BLaER1 (cell line): Measurements from ENCODE around the gene FAM98A.

Experiments used
- H3K27ac ChIP-seq: shearing (Covaris generic); formaldehyde crosslinking; 2 replicates; pipeline ENCODE4 v1.8.1; 2022
- H3K27me3 ChIP-seq: shearing (Covaris generic); formaldehyde crosslinking; 2 replicates; pipeline ENCODE4 v1.8.1; 2022
- H3K36me3 ChIP-seq: shearing (Covaris generic); formaldehyde crosslinking; 2 replicates; pipeline ENCODE4 v1.8.1; 2022
- H3K4me1 ChIP-seq: shearing (Covaris generic); formaldehyde crosslinking; 2 replicates; pipeline ENCODE4 v1.8.1; 2022
- H3K4me2 ChIP-seq: shearing (Covaris generic); formaldehyde crosslinking; 2 replicates; pipeline ENCODE4 v1.8.1; 2022
- H3K4me3 ChIP-seq: shearing (Covaris generic); formaldehyde crosslinking; 2 replicates; pipeline ENCODE4 v1.8.1; 2022
- H3K9ac ChIP-seq: shearing (Covaris generic); formaldehyde crosslinking; 2 replicates; pipeline ENCODE4 v1.8.1; 2022
- H3K9me3 ChIP-seq: shearing (Covaris generic); formaldehyde crosslinking; 2 replicates; pipeline ENCODE4 v1.8.1; 2022
- H4K20me1 ChIP-seq: shearing (Covaris generic); formaldehyde crosslinking; 2 replicates; pipeline ENCODE4 v1.8.1; 2022
- Cebpa-rat ChIP-seq: shearing (Covaris generic); IDR thresholded peaks from 2 replicates; pipeline ENCODE4 v1.8.1; 2022

The FAM98A gene

DNA sequence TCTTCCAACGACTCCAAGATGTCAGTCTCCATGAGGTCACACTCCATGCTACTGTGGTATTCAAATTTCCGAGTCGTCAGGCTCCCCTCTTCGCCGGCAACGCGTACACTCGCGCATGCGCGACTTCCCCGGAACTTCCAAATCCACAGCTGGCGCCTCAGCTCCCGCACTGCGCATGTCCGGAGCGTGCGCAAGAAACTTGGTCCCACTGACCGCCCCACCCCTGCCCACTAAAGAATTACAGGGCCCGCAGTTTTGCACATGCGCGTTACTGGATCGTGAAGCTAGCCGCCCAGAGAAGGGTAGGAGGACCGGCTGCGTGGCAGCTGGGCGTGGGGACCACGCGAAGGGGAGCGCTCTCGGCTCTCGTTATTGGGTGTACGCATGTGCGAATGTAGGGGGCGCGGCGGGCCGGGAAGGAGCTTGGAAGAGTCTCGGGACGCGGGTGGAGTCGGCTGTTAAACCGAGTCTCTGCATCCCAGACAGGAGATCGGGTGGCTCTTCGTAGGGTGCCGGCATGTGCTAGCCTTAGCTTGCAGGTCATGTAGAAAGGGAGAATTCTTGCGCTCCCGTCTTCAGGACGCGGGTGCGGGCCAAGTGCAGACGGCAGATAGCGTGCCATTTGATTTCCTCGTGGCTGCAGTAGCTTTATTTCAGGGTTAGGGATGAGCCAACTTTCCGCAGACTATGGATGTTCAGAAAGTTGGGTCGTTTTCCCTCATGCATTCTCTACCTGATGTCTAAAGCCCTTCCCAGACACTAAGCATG lies at the start of gene FAM98A:
FAM98A (minus strand) TSS at position 125 of the 768 bp plus-strand sequence; CDS start at position 47, 78 bp downstream.
- peak within 1 kb of the TSS; percentile 90 for H3K9ac ChIP-seq
- peak within 1 kb of the TSS; percentile 88 for H3K4me2 ChIP-seq
- H3K27me3 ChIP-seq = no peaks in the 10 kb centered on the region
- H3K4me3 ChIP-seq = peak within 1 kb of the TSS; percentile 97
- H3K36me3 ChIP-seq = peaks cover 9% of the 10 kb centered on the region
- peaks cover 14% of the 10 kb centered on the region for H4K20me1 ChIP-seq
- no peaks in the 10 kb centered on the region for H3K9me3 ChIP-seq
- peaks cover 33% of the 10 kb centered on the region for H3K4me1 ChIP-seq
- TF ChIP-seq Cebpa-rat = no peak
- H3K27ac ChIP-seq = peak within 1 kb of the TSS; percentile 90

- peaks cover 9% of the 10 kb centered on the region; the same call in 1 of the 2 replicates for H3K4me1 ChIP-seq
- no peaks in the 10 kb centered on the region for H3K27me3 ChIP-seq
- H3K4me3 ChIP-seq = no peak overlapping the region
- no peak for TF ChIP-seq Cebpa-rat
- no peak overlapping the region for H3K27ac ChIP-seq
- H3K4me2 ChIP-seq = no peak overlapping the region
- no peaks in the 10 kb centered on the region for H4K20me1 ChIP-seq
- H3K9ac ChIP-seq = no peak overlapping the region
- no peaks in the 10 kb centered on the region for H3K36me3 ChIP-seq
- peaks cover 10% of the 10 kb centered on the region for H3K9me3 ChIP-seq
Measured at GRCh38 chr2:33645861-33646260, 46.8 kb upstream of the FAM98A start.

DNA sequence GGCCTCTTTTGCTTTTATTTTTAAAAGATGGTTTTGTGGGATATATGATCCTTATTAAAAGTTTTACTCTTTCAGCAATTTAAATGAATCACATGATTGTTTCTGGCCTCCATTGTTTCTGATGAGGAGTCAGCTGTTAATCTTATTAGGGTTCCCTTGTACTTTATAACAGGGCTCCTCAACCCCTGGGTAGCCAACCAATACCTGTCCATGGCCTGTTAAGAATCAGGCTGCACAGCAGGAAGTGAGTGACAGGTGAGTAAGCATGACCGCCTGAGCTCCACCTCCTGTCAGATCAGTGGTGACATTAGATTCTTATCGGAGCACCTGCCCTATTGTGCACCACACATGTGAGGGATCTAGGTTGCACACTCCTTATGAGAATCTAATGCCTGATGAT lies 45.1 kb upstream of the FAM98A start:
- Histone ChIP-seq H3K4me2 (no peak overlapping the region), H4K20me1 (no peaks in the 10 kb centered on the region), H3K36me3 (no peaks in the 10 kb centered on the region), H3K9me3 (peaks cover 10% of the 10 kb centered on the region), H3K27ac (no peak overlapping the region), H3K9ac (no peak overlapping the region), H3K4me1 (peaks cover 6% of the 10 kb centered on the region; the same call in 1 of the 2 replicates), H3K4me3 (no peak overlapping the region), H3K27me3 (no peaks in the 10 kb centered on the region)
- no peak for TF ChIP-seq Cebpa-rat

GRCh38 chr2:33636001-33636400 lies 36.9 kb upstream of the FAM98A start:
- no peak overlapping the region for H3K4me3 ChIP-seq
- H3K9me3 ChIP-seq = no peaks in the 10 kb centered on the region
- H3K27ac ChIP-seq = no peak overlapping the region
- H3K9ac ChIP-seq = no peak overlapping the region
- H4K20me1 ChIP-seq = no peaks in the 10 kb centered on the region
- TF ChIP-seq Cebpa-rat = no peak
- peaks cover 9% of the 10 kb centered on the region for H3K4me1 ChIP-seq
- H3K27me3 ChIP-seq = no peaks in the 10 kb centered on the region
- H3K36me3 ChIP-seq = no peaks in the 10 kb centered on the region
- H3K4me2 ChIP-seq = peak overlapping the region; percentile 42

DNA sequence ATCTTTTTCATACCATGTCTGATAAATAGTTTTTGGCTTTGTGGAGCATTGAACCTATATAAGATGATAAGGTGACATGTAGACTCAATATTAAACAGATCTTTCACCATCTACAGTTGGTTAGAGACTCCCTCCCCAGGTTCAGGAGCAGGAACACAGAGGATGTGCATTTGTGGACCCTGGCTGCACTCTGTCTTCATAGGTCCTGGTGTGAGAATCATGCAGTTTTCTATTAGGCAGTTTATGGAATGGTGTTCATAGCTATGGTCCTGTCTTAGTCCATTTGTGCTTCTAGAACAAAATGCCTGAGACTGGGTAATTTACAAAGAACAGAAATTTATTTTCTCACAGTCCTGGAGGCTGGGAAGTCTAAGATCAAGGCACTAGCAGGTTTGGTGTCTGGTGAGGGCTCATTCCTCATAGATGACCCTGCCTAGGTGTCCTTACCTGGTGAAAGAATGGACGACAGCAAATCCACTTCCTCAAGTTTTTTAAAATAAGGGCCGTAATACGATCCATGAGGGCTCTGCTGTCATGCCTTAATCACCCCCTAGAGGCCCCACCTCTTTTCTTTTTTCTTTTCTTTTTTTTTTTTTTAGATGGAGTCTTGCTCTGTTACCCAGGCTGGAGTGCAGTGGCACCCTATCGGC lies 35.3 kb upstream of the FAM98A start:
- Histone ChIP-seq H4K20me1 (no peaks in the 10 kb centered on the region), H3K27me3 (no peaks in the 10 kb centered on the region), H3K4me2 (no peak overlapping the region), H3K9me3 (no peaks in the 10 kb centered on the region), H3K36me3 (no peaks in the 10 kb centered on the region), H3K4me3 (no peak overlapping the region), H3K4me1 (peaks cover 9% of the 10 kb centered on the region), H3K9ac (no peak overlapping the region), H3K27ac (no peak overlapping the region)
- TF ChIP-seq Cebpa-rat = no peak

GRCh38 chr2:33633315-33633714 lies 34.2 kb upstream of the FAM98A start:
- TF ChIP-seq Cebpa-rat = no peak
- Histone ChIP-seq H3K4me2 (no peak overlapping the region), H3K9ac (no peak overlapping the region)

GRCh38 chr2:33632831-33633230 lies 33.7 kb upstream of the FAM98A start:
- Histone ChIP-seq H3K27ac (no peak overlapping the region), H3K4me1 (peaks cover 9% of the 10 kb centered on the region), H3K4me2 (no peak overlapping the region), H4K20me1 (no peaks in the 10 kb centered on the region), H3K27me3 (no peaks in the 10 kb centered on the region), H3K9ac (no peak overlapping the region), H3K4me3 (no peak overlapping the region), H3K36me3 (no peaks in the 10 kb centered on the region), H3K9me3 (no peaks in the 10 kb centered on the region)
- TF ChIP-seq Cebpa-rat = no peak

More at GRCh38 chr2:33633315-33633714, 34.2 kb upstream of the FAM98A start:
- Histone ChIP-seq H3K4me3 (no peak overlapping the region), H3K4me1 (peaks cover 9% of the 10 kb centered on the region), H3K27ac (no peak overlapping the region), H3K36me3 (no peaks in the 10 kb centered on the region), H3K27me3 (no peaks in the 10 kb centered on the region), H3K9me3 (no peaks in the 10 kb centered on the region), H4K20me1 (no peaks in the 10 kb centered on the region)

DNA sequence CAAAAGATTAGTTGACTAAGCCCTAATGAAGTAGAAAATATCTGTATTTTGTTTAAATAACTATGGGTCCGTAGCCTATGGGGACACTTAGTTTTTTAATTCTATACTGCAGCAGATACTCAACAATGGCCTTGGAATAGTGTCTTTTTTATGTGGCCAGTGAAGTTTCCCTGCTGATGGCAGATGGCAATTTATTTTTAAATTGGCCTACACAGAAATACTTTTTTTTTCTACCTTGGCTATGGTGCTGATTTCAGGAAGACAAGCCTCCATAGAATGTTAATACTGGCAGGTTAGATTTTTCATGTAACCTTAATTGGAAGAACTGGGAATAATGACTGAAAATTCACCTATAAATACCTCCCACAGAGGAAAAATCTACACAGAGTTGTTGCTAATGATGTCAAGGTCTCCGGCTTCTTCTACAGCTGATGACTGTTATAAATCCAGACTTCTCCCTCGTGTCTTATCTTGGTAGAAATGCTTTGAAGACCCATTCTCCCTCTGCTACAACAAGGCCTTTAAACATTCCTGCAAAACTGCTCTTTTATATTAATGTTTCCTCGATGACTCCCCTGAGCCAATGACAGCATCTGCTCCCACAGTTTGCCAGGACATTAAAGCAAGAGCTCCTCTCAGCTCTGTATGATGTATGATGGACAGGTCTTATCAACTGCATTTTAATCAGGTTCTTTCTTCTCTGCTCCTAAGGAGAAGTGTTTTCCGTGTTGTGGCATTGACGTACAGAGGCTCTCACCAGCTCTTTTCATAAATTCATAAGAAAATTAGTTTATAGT lies 29.1 kb upstream of the FAM98A start:
- Histone ChIP-seq H3K9me3 (no peaks in the 10 kb centered on the region), H3K36me3 (no peaks in the 10 kb centered on the region), H3K4me3 (no peak overlapping the region), H3K9ac (no peak overlapping the region), H3K4me2 (no peak overlapping the region), H3K4me1 (no peaks in the 10 kb centered on the region), H4K20me1 (no peaks in the 10 kb centered on the region), H3K27ac (no peak overlapping the region), H3K27me3 (no peaks in the 10 kb centered on the region)
- no peak for TF ChIP-seq Cebpa-rat

DNA sequence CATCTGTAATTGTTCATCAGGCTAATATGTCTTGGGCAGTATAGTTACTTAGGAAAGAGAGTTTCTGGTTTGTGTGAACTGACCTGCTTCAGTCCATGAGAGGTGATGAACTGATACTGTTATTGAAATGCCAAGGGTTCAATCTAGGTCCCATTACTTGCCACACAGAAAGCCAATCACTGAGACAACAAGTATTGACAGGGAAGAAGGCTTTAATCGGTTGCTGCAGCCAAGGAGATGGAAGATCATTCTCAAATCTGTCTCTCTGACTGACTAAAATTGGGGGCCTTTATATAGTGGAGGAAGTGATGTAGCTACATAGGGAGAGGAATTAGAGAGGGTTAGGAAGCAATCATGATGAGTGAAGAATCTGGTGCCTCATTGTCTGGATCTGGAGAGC lies 19.9 kb upstream of the FAM98A start:
- 0 out of 2 replicates have a peak, but pooled peaks cover 4% of the 10 kb centered on the region for H3K36me3 ChIP-seq
- H3K9ac ChIP-seq = no peak overlapping the region
- no peaks in the 10 kb centered on the region for H3K27me3 ChIP-seq
- H3K4me3 ChIP-seq = no peak overlapping the region
- no peak overlapping the region for H3K27ac ChIP-seq
- H3K4me2 ChIP-seq = no peak overlapping the region
- no peaks in the 10 kb centered on the region for H4K20me1 ChIP-seq
- peaks cover 40% of the 10 kb centered on the region for H3K9me3 ChIP-seq
- no peaks in the 10 kb centered on the region for H3K4me1 ChIP-seq
- TF ChIP-seq Cebpa-rat = no peak
